Neural cell (in vitro differentiated cells): ENCODE measurements around the gene LSM3. TPM values are rescaled to one million over a fixed set of nuclear protein-coding genes. Genes with fewer than 3 reads are reported as not detected.

Experiments used
- H2AFZ ChIP-seq: fragments of 200-600, 300-800 bp; sonication (generic), shearing (Covaris generic); 2 replicates; pipeline ENCODE4 v1.6.0; 2014; ENCODE audit warnings: low read depth, mild to moderate bottlenecking, antibody characterized with exemption, low read length, moderate library complexity
- H3F3A ChIP-seq: fragments of 200-600 bp; shearing (Covaris generic); 2 replicates; pipeline ENCODE4 v1.6.1; 2016; ENCODE audit warnings: mild to moderate bottlenecking, moderate library complexity, mixed read lengths, antibody characterized with exemption, low read length; ENCODE audit not compliant: insufficient read depth, poor library complexity, severe bottlenecking
- H3K27ac ChIP-seq: fragments of 200-600, 300-800 bp; sonication (generic), shearing (Covaris generic); 2 replicates; pipeline ENCODE4 v1.5.1; 2014; ENCODE audit warnings: mild to moderate bottlenecking, low read length, moderate library complexity
- H3K27me3 ChIP-seq: fragments of 300-800, 200-600 bp; sonication (generic), shearing (Covaris generic); 2 replicates; pipeline ENCODE4 v1.6.0; 2014; ENCODE audit warnings: mild to moderate bottlenecking, low read depth, low read length, moderate library complexity; ENCODE audit not compliant: insufficient read depth
- H3K36me3 ChIP-seq: fragments of 300-800, 200-600 bp; sonication (generic), shearing (Covaris generic); 2 replicates; pipeline ENCODE4 v1.5.1; 2014; ENCODE audit warnings: mild to moderate bottlenecking, antibody characterized with exemption, low read length, moderate library complexity; ENCODE audit not compliant: insufficient read depth
- H3K4me2 ChIP-seq: fragments of 300-800, 200-600 bp; sonication (generic), shearing (Covaris generic); 2 replicates; pipeline ENCODE4 v1.6.0; 2014; ENCODE audit warnings: mild to moderate bottlenecking, low read length
- H3K4me3 ChIP-seq: fragments of 300-800, 200-600 bp; sonication (generic), shearing (Covaris generic); 2 replicates; pipeline ENCODE4 v1.5.1; 2014; ENCODE audit warnings: mild to moderate bottlenecking, low read length, moderate library complexity
- H3K79me2 ChIP-seq: fragments of 200-600 bp; shearing (Covaris generic); replicated peaks from 2 replicates; pipeline ENCODE4 v1.6.0; 2014; ENCODE audit warnings: mild to moderate bottlenecking, low read length, moderate library complexity; ENCODE audit not compliant: insufficient read depth
- H3K9ac ChIP-seq: fragments of 300-800, 200-600 bp; sonication (generic), shearing (Covaris generic); 2 replicates; pipeline ENCODE4 v1.6.1; 2016; ENCODE audit warnings: mild to moderate bottlenecking, low read length, mixed read lengths
- H3K9me2 ChIP-seq: fragments of 200-600 bp; shearing (Covaris generic); 2 replicates; pipeline ENCODE4 v1.6.1; 2016; ENCODE audit warnings: mild to moderate bottlenecking, low read length, mixed read lengths; ENCODE audit not compliant: insufficient read depth
- H3K9me3 ChIP-seq: fragments of 200-600, 300-800 bp; sonication (generic), shearing (Covaris generic); 2 replicates; pipeline ENCODE4 v1.6.1; 2016; ENCODE audit warnings: mild to moderate bottlenecking, mixed run types, low read length, moderate library complexity, mixed read lengths
- H4K20me1 ChIP-seq: fragments of 200-600 bp; shearing (Covaris generic); 2 replicates; pipeline ENCODE4 v1.6.1; 2016; ENCODE audit warnings: mild to moderate bottlenecking, mixed run types; ENCODE audit not compliant: insufficient read depth
- EP300 ChIP-seq: fragments of 450-650 bp; conservative IDR thresholded peaks from 2 replicates; pipeline ENCODE4 v1.6.1; 2014; ENCODE audit warnings: antibody characterized with exemption, mild to moderate bottlenecking, moderate library complexity; ENCODE audit not compliant: poor library complexity, severe bottlenecking
- EZH2 ChIP-seq: fragments of 200-600, 300-800 bp; shearing (Covaris generic), sonication (generic); IDR thresholded peaks from 2 replicates; pipeline ENCODE4 v1.6.1; 2014; ENCODE audit warnings: antibody characterized with exemption, low read length, borderline replicate concordance, mild to moderate bottlenecking; ENCODE audit not compliant: insufficient read depth, poor library complexity, severe bottlenecking
- MXI1 ChIP-seq: fragments of 450-650 bp; conservative IDR thresholded peaks from 2 replicates; pipeline ENCODE4 v1.6.1; 2014; ENCODE audit warnings: antibody characterized with exemption, mild to moderate bottlenecking; ENCODE audit not compliant: poor library complexity, severe bottlenecking
- POLR2AphosphoS5 ChIP-seq: IDR thresholded peaks from 2 replicates; pipeline ENCODE4 v1.6.1; 2012
- RAD21 ChIP-seq: fragments of 450-650 bp; conservative IDR thresholded peaks from 2 replicates; pipeline ENCODE4 v1.6.1; 2014; ENCODE audit warnings: antibody characterized with exemption, mild to moderate bottlenecking, moderate library complexity
- SMC3 ChIP-seq: fragments of 450-650 bp; conservative IDR thresholded peaks from 2 replicates; pipeline ENCODE4 v1.6.1; 2014; ENCODE audit warnings: antibody characterized with exemption, mild to moderate bottlenecking, moderate library complexity; ENCODE audit not compliant: poor library complexity
- TAF1 ChIP-seq: IDR thresholded peaks from 2 replicates; pipeline ENCODE4 v1.6.1; 2012; ENCODE audit warnings: low read depth
- polyA plus RNA-seq: library from polyadenylated mRNA; depleted of rRNA; stranded (reverse); fragments of >200 nt; gene quantifications from 2 replicates; pipeline ENCODE4 v1.2.3, GENCODE V29; 2014
- TF ChIP-seq, protein P1 (sequence below): fragments of 450-650 bp; IDR thresholded peaks from 2 replicates; pipeline ENCODE4 v1.5.1; 2014; ENCODE audit warnings: antibody characterized with exemption, mild to moderate bottlenecking, moderate library complexity; ENCODE audit not compliant: poor library complexity, severe bottlenecking
- TF ChIP-seq, protein P2 (sequence below): IDR thresholded peaks from 2 replicates; pipeline ENCODE4 v1.6.1; 2012; ENCODE audit warnings: borderline replicate concordance

Gene LSM3
- polyA plus RNA-seq, 1 donor from 2014 or later: 29.6 TPM

DNA sequence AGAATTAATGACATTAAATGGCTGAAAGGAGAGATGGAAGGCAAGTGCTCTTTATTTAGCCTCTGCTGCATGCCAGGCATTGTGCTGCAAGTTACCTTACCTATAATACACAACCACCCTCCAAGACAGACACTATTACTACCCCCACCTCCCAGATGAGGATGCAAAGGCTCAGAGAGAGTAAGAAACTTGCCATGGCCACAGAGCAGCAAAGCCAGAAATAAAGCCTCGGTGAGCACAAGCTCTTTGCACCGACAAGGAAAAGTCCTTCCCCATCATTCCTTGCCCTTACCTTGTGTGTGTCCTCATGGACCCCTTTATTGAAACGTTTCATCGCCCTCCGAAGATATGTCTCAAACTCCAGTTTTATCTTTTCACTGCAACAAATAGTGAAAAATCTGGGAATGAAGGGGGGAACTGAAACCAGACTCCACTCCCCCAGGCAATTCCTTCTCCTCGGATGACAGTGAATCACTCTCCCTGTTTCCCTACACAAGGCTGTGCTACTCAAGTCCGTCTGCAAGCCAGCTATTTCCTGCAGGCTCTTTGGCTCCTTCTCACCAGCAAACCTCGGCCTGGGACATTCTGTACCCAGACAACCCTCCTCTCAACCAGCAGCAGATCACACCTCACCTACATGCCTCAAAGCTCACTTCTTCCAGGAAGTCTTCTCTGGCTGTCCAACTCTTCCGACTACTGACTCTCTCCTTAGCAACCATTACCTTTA lies 11.6 kb upstream of the LSM3 start:
- Histone ChIP-seq H4K20me1 (no peaks in the 10 kb centered on the region), H3K9me3 (peaks cover 3% of the 10 kb centered on the region), H3K27me3 (no peaks in the 10 kb centered on the region), H2AFZ (no peak overlapping the region), H3K9me2 (no peaks in the 10 kb centered on the region), H3K79me2 (no peaks in the 10 kb centered on the region), H3K27ac (no peak overlapping the region), H3K36me3 (peaks cover 11% of the 10 kb centered on the region), H3K4me3 (no peak overlapping the region), H3K4me2 (no peak overlapping the region), H3F3A (no peaks in the 10 kb centered on the region), H3K9ac (no peak overlapping the region)
- TF ChIP-seq SMC3: no peak
- no peak for TF ChIP-seq RAD21
- TF ChIP-seq POLR2AphosphoS5: no peak
- no peak for TF ChIP-seq EZH2
- TF ChIP-seq, protein P1, sequence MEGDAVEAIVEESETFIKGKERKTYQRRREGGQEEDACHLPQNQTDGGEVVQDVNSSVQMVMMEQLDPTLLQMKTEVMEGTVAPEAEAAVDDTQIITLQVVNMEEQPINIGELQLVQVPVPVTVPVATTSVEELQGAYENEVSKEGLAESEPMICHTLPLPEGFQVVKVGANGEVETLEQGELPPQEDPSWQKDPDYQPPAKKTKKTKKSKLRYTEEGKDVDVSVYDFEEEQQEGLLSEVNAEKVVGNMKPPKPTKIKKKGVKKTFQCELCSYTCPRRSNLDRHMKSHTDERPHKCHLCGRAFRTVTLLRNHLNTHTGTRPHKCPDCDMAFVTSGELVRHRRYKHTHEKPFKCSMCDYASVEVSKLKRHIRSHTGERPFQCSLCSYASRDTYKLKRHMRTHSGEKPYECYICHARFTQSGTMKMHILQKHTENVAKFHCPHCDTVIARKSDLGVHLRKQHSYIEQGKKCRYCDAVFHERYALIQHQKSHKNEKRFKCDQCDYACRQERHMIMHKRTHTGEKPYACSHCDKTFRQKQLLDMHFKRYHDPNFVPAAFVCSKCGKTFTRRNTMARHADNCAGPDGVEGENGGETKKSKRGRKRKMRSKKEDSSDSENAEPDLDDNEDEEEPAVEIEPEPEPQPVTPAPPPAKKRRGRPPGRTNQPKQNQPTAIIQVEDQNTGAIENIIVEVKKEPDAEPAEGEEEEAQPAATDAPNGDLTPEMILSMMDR: no peak
- TF ChIP-seq, protein P2, sequence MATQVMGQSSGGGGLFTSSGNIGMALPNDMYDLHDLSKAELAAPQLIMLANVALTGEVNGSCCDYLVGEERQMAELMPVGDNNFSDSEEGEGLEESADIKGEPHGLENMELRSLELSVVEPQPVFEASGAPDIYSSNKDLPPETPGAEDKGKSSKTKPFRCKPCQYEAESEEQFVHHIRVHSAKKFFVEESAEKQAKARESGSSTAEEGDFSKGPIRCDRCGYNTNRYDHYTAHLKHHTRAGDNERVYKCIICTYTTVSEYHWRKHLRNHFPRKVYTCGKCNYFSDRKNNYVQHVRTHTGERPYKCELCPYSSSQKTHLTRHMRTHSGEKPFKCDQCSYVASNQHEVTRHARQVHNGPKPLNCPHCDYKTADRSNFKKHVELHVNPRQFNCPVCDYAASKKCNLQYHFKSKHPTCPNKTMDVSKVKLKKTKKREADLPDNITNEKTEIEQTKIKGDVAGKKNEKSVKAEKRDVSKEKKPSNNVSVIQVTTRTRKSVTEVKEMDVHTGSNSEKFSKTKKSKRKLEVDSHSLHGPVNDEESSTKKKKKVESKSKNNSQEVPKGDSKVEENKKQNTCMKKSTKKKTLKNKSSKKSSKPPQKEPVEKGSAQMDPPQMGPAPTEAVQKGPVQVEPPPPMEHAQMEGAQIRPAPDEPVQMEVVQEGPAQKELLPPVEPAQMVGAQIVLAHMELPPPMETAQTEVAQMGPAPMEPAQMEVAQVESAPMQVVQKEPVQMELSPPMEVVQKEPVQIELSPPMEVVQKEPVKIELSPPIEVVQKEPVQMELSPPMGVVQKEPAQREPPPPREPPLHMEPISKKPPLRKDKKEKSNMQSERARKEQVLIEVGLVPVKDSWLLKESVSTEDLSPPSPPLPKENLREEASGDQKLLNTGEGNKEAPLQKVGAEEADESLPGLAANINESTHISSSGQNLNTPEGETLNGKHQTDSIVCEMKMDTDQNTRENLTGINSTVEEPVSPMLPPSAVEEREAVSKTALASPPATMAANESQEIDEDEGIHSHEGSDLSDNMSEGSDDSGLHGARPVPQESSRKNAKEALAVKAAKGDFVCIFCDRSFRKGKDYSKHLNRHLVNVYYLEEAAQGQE: no peak
- TF ChIP-seq TAF1: no peak
- no peak for TF ChIP-seq MXI1
- no peak for TF ChIP-seq EP300

DNA sequence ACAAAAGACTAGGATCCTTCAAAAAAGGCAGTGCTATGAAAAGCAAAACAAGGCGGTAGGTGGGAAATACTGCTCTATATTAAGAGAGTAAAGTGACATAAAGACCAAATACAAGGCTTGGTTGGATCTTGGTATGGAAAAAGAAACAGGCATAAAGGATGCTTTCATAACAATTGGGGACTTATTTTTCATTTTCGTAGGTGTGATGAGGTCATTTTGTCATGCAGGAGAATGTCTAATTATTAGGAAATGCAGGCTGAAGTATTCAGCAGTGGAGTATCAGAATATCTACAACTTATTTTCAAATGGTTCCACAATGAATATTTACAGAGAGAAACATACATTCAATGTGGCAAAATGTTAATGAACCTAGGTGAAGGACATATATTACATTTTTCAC lies 9.2 kb upstream of the LSM3 start:
- H3K36me3 ChIP-seq: peaks cover 4% of the 10 kb centered on the region
- H3K79me2 ChIP-seq: peaks cover 12% of the 10 kb centered on the region
- H3K4me3 ChIP-seq: no peak overlapping the region
- TF ChIP-seq EP300 (no peak), POLR2AphosphoS5 (no peak), MXI1 (no peak)
- TF ChIP-seq, protein P1: no peak
- TF ChIP-seq, protein P2: no peak
- H2AFZ ChIP-seq: no peak overlapping the region
- no peaks in the 10 kb centered on the region for H4K20me1 ChIP-seq
- H3K27ac ChIP-seq: no peak overlapping the region
- H3K4me2 ChIP-seq: no peak overlapping the region
- H3K9ac ChIP-seq: no peak overlapping the region
- H3K9me3 ChIP-seq: no peaks in the 10 kb centered on the region
- no peaks in the 10 kb centered on the region for H3F3A ChIP-seq
- no peaks in the 10 kb centered on the region for H3K9me2 ChIP-seq
- no peaks in the 10 kb centered on the region for H3K27me3 ChIP-seq
